Testis (tissue), 3 donors: ENCODE results near the gene DPF3. TPM values are rescaled to one million over a fixed set of nuclear protein-coding genes. Genes with fewer than 3 reads are reported as not detected.

Source experiments
- DNase-seq: peaks from one replicate; pipeline ENCODE4 v3.0.0-alpha.2; 2019
- H3K27ac ChIP-seq, 2 donors: fragments of 200-600 bp; sonication (generic); one replicate each; pipeline ENCODE4 v1.5.1; 2019
- H3K27me3 ChIP-seq: fragments of 200-600 bp; sonication (generic); one replicate; pipeline ENCODE4 v1.5.1; 2019
- H3K36me3 ChIP-seq: fragments of 200-600 bp; sonication (generic); one replicate; pipeline ENCODE4 v1.5.1; 2017; ENCODE audit warnings: low read depth; ENCODE audit errors: missing control alignments
- H3K4me1 ChIP-seq: fragments of 200-600 bp; sonication (generic); one replicate; pipeline ENCODE4 v1.5.1; 2019
- H3K4me3 ChIP-seq, 2 donors: fragments of 200-600 bp; sonication (generic); one replicate each; pipeline ENCODE4 v1.5.1; 2017 to 2019
- H3K9me3 ChIP-seq: fragments of 200-600 bp; sonication (generic); one replicate; pipeline ENCODE4 v1.5.1; 2017
- CTCF ChIP-seq, 3 experiments: fragments of 450-650 bp in 2 of 3; fragments of 200-600 bp in 1 of 3; sonication (generic) in 1 of 3; IDR thresholded peaks; one replicate each; pipeline ENCODE4 v1.5.1; 2016 to 2019; ENCODE audit warnings: antibody characterized with exemption in 3 of 3, mild to moderate bottlenecking in 2 of 3, moderate library complexity in 1 of 3
- POLR2A ChIP-seq: fragments of 450-650 bp; IDR thresholded peaks from one replicate; pipeline ENCODE4 v1.6.1; 2017; ENCODE audit warnings: antibody characterized with exemption, mild to moderate bottlenecking, moderate library complexity
- WGBS, 2 donors: methylation state at CpG; one replicate each; pipeline ENCODE4 v1.1.5; 2018; 5-methylcytosine and 5-hydroxymethylcytosine counted together
- intact Hi-C: fragments of 100-400 bp; cut with DNase I; formaldehyde crosslinking; loops from one replicate; pipeline ENCODE4 v1.15.1; 2023; ENCODE audit warnings: low total_unique reads
- polyA plus RNA-seq: library from polyadenylated mRNA; stranded (reverse); fragments of 350-450 nt; fragmentation: Illumina TruSeq; extraction: RNeasy Lipid Tissue Mini Kit (QIAGEN cat#74804); gene quantifications from one replicate; pipeline ENCODE4 v1.2.3, GENCODE V29; 2014; ENCODE audit warnings: low read depth, low replicate concordance; ENCODE audit not compliant: insufficient read depth
- total RNA-seq, 2 donors: library from RNA; depleted of rRNA; stranded (reverse); fragments of >200 nt; gene quantifications; one replicate each; pipeline ENCODE4 v1.2.3, GENCODE V29; 2016

Gene DPF3
- total and polyA plus RNA-seq, 3 donors from 2014 or later: 14.6 to 41.6 (median 26.4) TPM

DNA sequence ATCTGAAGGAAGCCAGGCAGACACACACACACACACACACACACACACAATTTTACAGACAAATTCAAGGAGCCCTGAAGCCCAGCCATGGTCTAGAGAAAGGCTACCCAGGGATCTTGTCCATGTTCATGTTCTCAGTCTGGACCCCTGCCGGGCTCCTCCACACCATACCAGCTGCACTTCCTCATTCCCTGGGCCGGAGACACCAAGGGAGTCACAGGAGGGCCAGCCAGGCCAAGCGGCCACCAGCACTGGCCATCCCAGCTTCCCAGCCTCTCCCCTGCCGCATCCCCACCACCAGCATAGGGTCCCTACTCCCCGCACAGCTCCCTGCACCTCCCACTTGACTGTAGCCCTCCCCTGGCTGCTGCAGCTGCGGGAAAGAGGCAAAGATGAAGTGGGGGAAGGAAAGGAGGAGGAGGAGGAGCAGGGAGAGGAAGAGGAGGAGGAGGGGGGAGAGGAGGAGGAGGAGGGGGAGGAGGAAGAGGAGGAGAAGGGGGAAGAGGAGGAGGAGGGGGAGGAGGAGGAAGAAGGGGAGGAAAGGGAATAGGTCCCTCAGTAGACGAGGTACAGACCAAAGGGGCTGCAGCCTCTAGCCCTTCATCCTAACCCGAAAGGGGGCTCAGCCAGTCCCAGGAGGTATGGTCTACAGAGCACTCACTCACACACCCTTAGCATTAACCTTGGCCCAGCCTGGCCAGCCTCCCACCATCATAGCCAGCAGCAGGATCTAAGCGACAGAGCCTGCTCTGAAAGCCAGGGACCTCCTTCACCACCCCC, 293.2 kb downstream of the DPF3 start:
- H3K27ac ChIP-seq: no peak overlapping the region
- WGBS, 2 donors: 65 to 77% methylated on average over 9 of the region's 9 CpGs
- H3K4me3 ChIP-seq: no peak overlapping the region
- no peak for TF ChIP-seq POLR2A
- no peak for TF ChIP-seq CTCF (IDR thresholded peaks at IDR 0.05)
- no peaks in the 10 kb centered on the region for H3K27me3 ChIP-seq
- H3K9me3 ChIP-seq: no peaks in the 10 kb centered on the region
- no peaks in the 10 kb centered on the region for H3K4me1 ChIP-seq
- DNase-seq: no peak
- no peaks in the 10 kb centered on the region for H3K36me3 ChIP-seq
- intact Hi-C loops: no loop called here

- 86 to 90% methylated on average over 12 to 16 of the region's 16 CpGs for WGBS, 2 donors
- H3K36me3 ChIP-seq: no peaks in the 10 kb centered on the region
- intact Hi-C loops: no loop called here
- no peaks in the 10 kb centered on the region for H3K9me3 ChIP-seq
- no peaks in the 10 kb centered on the region for H3K27me3 ChIP-seq
- DNase-seq: no peak
- TF ChIP-seq POLR2A: no peak
- no peak for TF ChIP-seq CTCF (IDR thresholded peaks at IDR 0.05)
- no peak overlapping the region for H3K4me3 ChIP-seq
- no peaks in the 10 kb centered on the region for H3K4me1 ChIP-seq
- no peak overlapping the region for H3K27ac ChIP-seq
Observed at GRCh38 chr14:72599579-72600470, 294.1 kb downstream of the DPF3 start.

- intact Hi-C loops: no loop called here
- TF ChIP-seq CTCF (IDR thresholded peaks at IDR 0.05): no peak
- TF ChIP-seq POLR2A: no peak
- Histone ChIP-seq H3K27me3 (no peaks in the 10 kb centered on the region), H3K27ac (no peak overlapping the region), H3K9me3 (no peaks in the 10 kb centered on the region), H3K4me1 (no peaks in the 10 kb centered on the region), H3K36me3 (no peaks in the 10 kb centered on the region), H3K4me3 (no peak overlapping the region)
- no peak for DNase-seq
- 93 to 96% methylated on average over 5 of the region's 5 CpGs for whole genome bisulfite sequencing, 2 donors
Observed at GRCh38 chr14:72598306-72598705, 295.6 kb downstream of the DPF3 start.

GRCh38 chr14:72597252-72598233, 296.4 kb downstream of the DPF3 start:
- no peak for DNase-seq
- H3K4me3 ChIP-seq: no peak overlapping the region
- intact Hi-C loops: no loop called here
- no peaks in the 10 kb centered on the region for H3K4me1 ChIP-seq
- 68 to 71% methylated on average over 16 of the region's 16 CpGs for WGBS, 2 donors
- no peaks in the 10 kb centered on the region for H3K36me3 ChIP-seq
- no peak overlapping the region for H3K27ac ChIP-seq
- no peaks in the 10 kb centered on the region for H3K9me3 ChIP-seq
- no peaks in the 10 kb centered on the region for H3K27me3 ChIP-seq
- TF ChIP-seq POLR2A (no peak), CTCF (IDR thresholded peaks at IDR 0.05) (no peak)
